ENCODE data around the gene YPEL1.

- TF ChIP-seq CTCF (IDR thresholded peaks at IDR 0.05), result peak; percentile 46 to 96 (median 78)
- no peak for TF ChIP-seq POLR2A (IDR thresholded peaks at IDR 0.05)
Measured at GRCh38 chr22:21712751-21713427, 22.7 kb downstream of the YPEL1 start.
